Activated CD8-positive, alpha-beta T cell treated with anti-CD3 and anti-CD28 coated beads for 36 hours (primary cell): Measurements from ENCODE around the gene PNN. TPM values are rescaled to one million over a fixed set of nuclear protein-coding genes. Genes with fewer than 3 reads are reported as not detected.
"Not testable (repeated sequence)": the region's sequence is repeated elsewhere in the genome, so short reads cannot be mapped to it uniquely, and the experiment has no call there.

Source experiments
- ATAC-seq: fragments of 200-7000 bp; cut with Tn5 transposase; one replicate; pipeline ENCODE4 v1.10.0; 2021; ENCODE audit warnings: mild to moderate bottlenecking, moderate library complexity
- CTCF ChIA-PET: fragments of 350-600 bp; sonication (Branson Sonifier 250); formaldehyde crosslinking; loops from one replicate; lab custom pipeline; 2021; ENCODE audit warnings: antibody characterized with exemption; lab: Charles Lee
- POLR2A ChIA-PET: fragments of 350-600 bp; sonication (Branson Sonifier 250); formaldehyde crosslinking; loops from one replicate; lab custom pipeline; 2021; ENCODE audit warnings: antibody characterized with exemption; lab: Charles Lee
- DNase-seq: peaks from one replicate; pipeline ENCODE4 v3.0.0-alpha.2; 2020
- H3K27ac Mint-ChIP-seq: one replicate; pipeline ENCODE4 v1.8.0; 2021; ENCODE audit warnings: mild to moderate bottlenecking, mixed read lengths
- H3K27me3 Mint-ChIP-seq: one replicate; pipeline ENCODE4 v1.8.0; 2021; ENCODE audit warnings: mixed read lengths
- H3K36me3 Mint-ChIP-seq: one replicate; pipeline ENCODE4 v1.8.0; 2021; ENCODE audit warnings: low read depth, mixed read lengths
- H3K4me1 Mint-ChIP-seq: one replicate; pipeline ENCODE4 v1.8.0; 2021; ENCODE audit warnings: low read depth, mixed read lengths
- H3K4me3 Mint-ChIP-seq: one replicate; pipeline ENCODE4 v1.8.0; 2021; ENCODE audit warnings: mild to moderate bottlenecking, moderate library complexity, mixed read lengths
- H3K9me3 Mint-ChIP-seq: one replicate; pipeline ENCODE4 v1.8.0; 2021; ENCODE audit warnings: mixed read lengths
- CTCF ChIP-seq: fragments of 200-600 bp; IDR thresholded peaks from one replicate; pipeline ENCODE4 v1.8.0; 2022; ENCODE audit warnings: antibody characterized with exemption, mild to moderate bottlenecking
- intact Hi-C: fragments of 100-400 bp; cut with micrococcal nuclease; formaldehyde crosslinking; loops from one replicate; pipeline ENCODE4 v1.10.0; 2022
- total RNA-seq, 2 experiments: library from RNA; stranded (reverse); gene quantifications; one replicate each; pipeline ENCODE4 v1.2.3, GENCODE V29; 2021

PNN gene
- total RNA-seq, 2 experiments from 2014 or later: 106 to 107 TPM

GRCh38 chr14:39229601-39230110 is 54.6 kb downstream of the PNN start:
- peak; percentile 33 for DNase-seq
- peak; percentile 14 for ATAC-seq
- TF ChIP-seq CTCF: no peak
- H3K36me3 Mint-ChIP-seq: no peaks in the 10 kb centered on the region
- no peaks in the 10 kb centered on the region for H3K9me3 Mint-ChIP-seq
- ChIA-PET POLR2A (interaction anchor here (0.9 to 2.4 kb wide), 13 partner anchors 9 to 203 kb away, joined by 3 to 10 read pairs (median 5); partner anchors contain the start of genes GEMIN2, PNN and TRAPPC6B), CTCF (interaction anchor here (0.9 to 4.7 kb wide), 5 partner anchors 10 to 196 kb away, joined by 3 to 54 read pairs (median 5); partner anchors contain the start of gene TRAPPC6B)
- H3K27ac Mint-ChIP-seq: peak overlapping the region; percentile 97
- H3K27me3 Mint-ChIP-seq: no peaks in the 10 kb centered on the region
- H3K4me1 Mint-ChIP-seq: peaks cover 47% of the 10 kb centered on the region
- H3K4me3 Mint-ChIP-seq: no peak overlapping the region
- intact Hi-C loops: loop anchor here (2.0 to 10.0 kb wide), 4 partner anchors 37 to 198 kb away; no protein-coding TSS in a partner anchor

GRCh38 chr14:39230416-39231035 is 55.5 kb downstream of the PNN start:
- peaks cover 45% of the 10 kb centered on the region for H3K4me1 Mint-ChIP-seq
- ATAC-seq: no peak
- intact Hi-C loops: loop anchor here (10.0 kb wide), 1 partner anchor 134 kb away; no protein-coding TSS in a partner anchor

GRCh38 chr14:39231751-39232553 is 56.9 kb downstream of the PNN start:
- ATAC-seq (peak; percentile 34), DNase-seq (peak; percentile 53)
- peaks cover 45% of the 10 kb centered on the region for H3K4me1 Mint-ChIP-seq
- peak; percentile 26 for TF ChIP-seq CTCF
- not testable (repeated sequence) for H3K9me3 Mint-ChIP-seq, H3K27me3 Mint-ChIP-seq, H3K4me3 Mint-ChIP-seq, H3K36me3 Mint-ChIP-seq
- intact Hi-C loops: loop anchor here (10.0 kb wide), 1 partner anchor 133 kb away; no protein-coding TSS in a partner anchor
- POLR2A ChIA-PET: interaction anchor here (0.9 to 1.1 kb wide), 2 partner anchors 35 to 198 kb away, joined by 3 to 4 read pairs; no protein-coding TSS in a partner anchor
- CTCF ChIA-PET: interaction anchor here (0.6 to 4.7 kb wide), 28 partner anchors 10 to 795 kb away, joined by 3 to 54 read pairs (median 4); partner anchors contain the start of genes FBXO33 and PNN
- peak overlapping the region; percentile 23 for H3K27ac Mint-ChIP-seq

More at GRCh38 chr14:39230416-39231035, 55.5 kb downstream of the PNN start:
- H3K4me3 Mint-ChIP-seq: no peak overlapping the region
- POLR2A ChIA-PET: interaction anchor here (1.6 to 2.4 kb wide), 3 partner anchors 45 to 116 kb away, joined by 6 to 9 read pairs (median 8); partner anchors contain the start of genes GEMIN2 and TRAPPC6B
- TF ChIP-seq CTCF: no peak
- peak overlapping the region; percentile 84 for H3K27ac Mint-ChIP-seq
- H3K36me3 Mint-ChIP-seq: no peaks in the 10 kb centered on the region
- peak; percentile 39 for DNase-seq
- no peaks in the 10 kb centered on the region for H3K27me3 Mint-ChIP-seq
- H3K9me3 Mint-ChIP-seq: no peaks in the 10 kb centered on the region
- CTCF ChIA-PET: interaction anchor here (1.0 to 4.7 kb wide), 13 partner anchors 11 to 240 kb away, joined by 3 to 54 read pairs (median 5); no protein-coding TSS in a partner anchor

Other genes with a start within 250 kb of the PNN start
- 10 to 100 TPM; 45.4 to 45.6 TPM for gene SEC23A, start 72.0 kb upstream of the PNN start, total RNA-seq
- gene GEMIN2, start 60.9 kb upstream of the PNN start, total RNA-seq: 10 to 100 TPM; 21.6 to 25.3 TPM
- 10 to 100 TPM; 15.5 to 19.1 TPM for gene TRAPPC6B, start 4.9 kb upstream of the PNN start, total RNA-seq
- gene MIA2, start 58.7 kb downstream of the PNN start, total RNA-seq: 10 to 100 TPM; 17.6 to 18.3 TPM